UCSD-AML1 (cell line): ENCODE measurements around the gene CALCOCO1.

Experiments
- DNase-seq: peaks from one replicate; lab custom pipeline; 2025; ENCODE audit not compliant: unreplicated experiment; lab: John Stamatoyannopoulos, UW

The CALCOCO1 gene

GRCh38 chr12:53667080-53667479, 60.2 kb downstream of the CALCOCO1 start:
- no peak for DNase-seq

GRCh38 chr12:53664936-53665335, 62.3 kb downstream of the CALCOCO1 start:
- DNase-seq = no peak

GRCh38 chr12:53664191-53664590, 63.1 kb downstream of the CALCOCO1 start:
- DNase-seq = no peak

- no peak for DNase-seq
Observed at GRCh38 chr12:53660041-53660440, 67.2 kb downstream of the CALCOCO1 start.

DNA sequence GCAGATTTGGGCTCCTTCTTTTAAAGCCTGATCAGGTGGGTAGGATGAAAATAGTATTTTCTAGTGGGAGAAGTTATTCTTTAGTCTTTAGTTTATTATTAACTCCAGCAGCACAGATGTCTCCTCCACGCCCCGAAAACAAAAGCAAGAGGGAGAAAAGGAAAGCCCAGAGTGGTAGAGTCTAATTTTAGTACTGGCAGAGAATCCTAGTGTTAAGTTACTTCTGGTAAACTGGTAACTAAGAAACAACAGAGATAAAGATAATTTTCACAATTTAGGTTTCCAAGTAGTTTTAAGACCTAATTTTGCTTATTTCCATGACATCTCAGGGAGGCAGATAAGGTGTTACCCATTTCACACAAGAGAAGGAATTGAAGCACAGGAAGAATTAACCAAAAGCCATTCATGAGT, 67.7 kb downstream of the CALCOCO1 start:
- DNase-seq = no peak

DNA sequence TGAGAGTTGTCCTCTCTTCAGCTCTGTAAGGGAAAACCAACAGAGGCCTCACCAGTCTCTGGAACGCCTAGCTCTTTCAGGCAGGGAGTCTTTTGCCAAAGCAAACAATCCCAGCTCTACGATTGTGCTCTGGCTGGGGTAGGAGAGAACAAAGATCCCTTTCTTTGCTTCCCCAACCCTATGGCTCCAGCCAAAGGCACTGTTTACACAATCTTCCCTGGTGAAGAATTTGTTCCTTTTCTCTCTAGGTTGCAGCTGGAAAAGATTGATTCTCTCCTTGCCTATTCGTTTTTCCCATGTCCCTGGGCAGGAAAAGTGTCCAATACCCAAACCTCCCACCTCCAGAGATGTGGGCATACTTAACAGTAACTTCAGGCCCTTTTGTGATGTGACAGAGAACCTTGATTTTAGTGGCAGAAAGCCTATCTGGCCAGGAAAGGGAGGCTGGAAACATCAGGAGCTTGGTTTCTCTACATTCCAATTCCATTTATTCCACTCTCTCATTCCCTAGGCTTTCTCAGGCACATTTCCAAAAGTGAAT, 68.2 kb downstream of the CALCOCO1 start:
- no peak for DNase-seq
